A673 (cell line): ENCODE results near the gene DNAJC16. TPM values are rescaled to one million over a fixed set of nuclear protein-coding genes. Genes with fewer than 3 reads are reported as not detected.

Experiments used
- BruUV-seq: library from RNA; stranded (reverse); fragments of 400-500 nt; replicated peaks from 2 replicates; lab custom pipeline; 2021; lab: Mats Ljungman, UMichigan
- CTCF ChIA-PET: fragments of 300-600 bp; sonication (Branson Sonifier 250); formaldehyde crosslinking; loops from one replicate; lab custom pipeline; 2022; ENCODE audit warnings: antibody characterized with exemption; lab: Charles Lee
- POLR2A ChIA-PET: fragments of 300-600 bp; sonication (Branson Sonifier 250); formaldehyde crosslinking; loops from one replicate; lab custom pipeline; 2022; ENCODE audit warnings: antibody characterized with exemption; ENCODE audit not compliant: low non-redundant PET; lab: Charles Lee
- DNase-seq: peaks from one replicate; pipeline ENCODE4 v3.0.0-alpha.2; 2015; ENCODE audit warnings: low spot score
- H3K27ac ChIP-seq: fragments of 200-600 bp; sonication (generic); 2 replicates; pipeline ENCODE4 v1.5.1; 2016; ENCODE audit warnings: mixed run types, low read depth, mild to moderate bottlenecking, mixed read lengths, antibody characterized with exemption, low read length; ENCODE audit not compliant: poor library complexity, severe bottlenecking
- H3K27me3 ChIP-seq: fragments of 200-600 bp; sonication (generic); replicated peaks from 2 replicates; pipeline ENCODE4 v1.6.1; 2017; ENCODE audit warnings: mixed run types, low read depth, mild to moderate bottlenecking, mixed read lengths, antibody characterized with exemption, low read length; ENCODE audit not compliant: insufficient read depth, poor library complexity
- H3K36me3 ChIP-seq: fragments of 200-600 bp; sonication (generic); 2 replicates; pipeline ENCODE4 v1.6.1; 2016; ENCODE audit warnings: mixed run types, mild to moderate bottlenecking, mixed read lengths, antibody characterized with exemption, low read length; ENCODE audit not compliant: insufficient read depth, poor library complexity, severe bottlenecking
- H3K4me1 ChIP-seq: fragments of 200-600 bp; sonication (generic); 2 replicates; pipeline ENCODE4 v1.6.1; 2017; ENCODE audit warnings: mixed run types, mild to moderate bottlenecking, mixed read lengths, antibody characterized with exemption, low read length; ENCODE audit not compliant: insufficient read depth, poor library complexity, severe bottlenecking
- H3K4me3 ChIP-seq: fragments of 200-600 bp; sonication (generic); 2 replicates; pipeline ENCODE4 v1.5.1; 2016; ENCODE audit warnings: low read depth, mixed run types, mild to moderate bottlenecking, mixed read lengths, low read length; ENCODE audit not compliant: poor library complexity, severe bottlenecking
- H3K9me3 ChIP-seq: fragments of 200-600 bp; sonication (generic); 2 replicates; pipeline ENCODE4 v1.6.1; 2016; ENCODE audit warnings: mixed run types, low read depth, mild to moderate bottlenecking, mixed read lengths, antibody characterized with exemption, low read length; ENCODE audit not compliant: poor library complexity, severe bottlenecking
- EZH2 ChIP-seq: fragments of 200-600 bp; sonication (generic); IDR thresholded peaks from 2 replicates; pipeline ENCODE4 v1.6.1; 2017; ENCODE audit warnings: borderline replicate concordance, low read depth, mild to moderate bottlenecking, mixed read lengths, antibody characterized with exemption, low read length; ENCODE audit not compliant: poor library complexity, severe bottlenecking
- intact Hi-C: fragments of 100-400 bp; cut with micrococcal nuclease; formaldehyde crosslinking; loops from one replicate; pipeline ENCODE4 v1.10.0; 2022; ENCODE audit not compliant: unreplicated experiment
- total RNA-seq: library from RNA; stranded (reverse); gene quantifications from 2 replicates; pipeline ENCODE4 v1.2.3, GENCODE V29; 2021
- TF ChIP-seq, protein P1 (sequence below): fragments of 300-800, 200-600 bp; sonication (generic); conservative IDR thresholded peaks from 2 replicates; pipeline ENCODE4 v1.5.1; 2017; ENCODE audit warnings: low read depth, mild to moderate bottlenecking, antibody characterized with exemption, low read length, moderate library complexity, mixed read lengths

DNAJC16 gene
- total RNA-seq, 1 experiment from 2014 or later, result 17.1 TPM

- DNase-seq, result no peak
- intact Hi-C loops, result no loop called here
- CTCF ChIA-PET, result no interaction called here
- POLR2A ChIA-PET, result no interaction called here
- Histone ChIP-seq H3K27me3 (no peaks in the 10 kb centered on the region), H3K27ac (no peak overlapping the region), H3K9me3 (no peaks in the 10 kb centered on the region), H3K4me1 (no peaks in the 10 kb centered on the region), H3K36me3 (no peaks in the 10 kb centered on the region), H3K4me3 (no peak overlapping the region)
- TF ChIP-seq, protein P1, sequence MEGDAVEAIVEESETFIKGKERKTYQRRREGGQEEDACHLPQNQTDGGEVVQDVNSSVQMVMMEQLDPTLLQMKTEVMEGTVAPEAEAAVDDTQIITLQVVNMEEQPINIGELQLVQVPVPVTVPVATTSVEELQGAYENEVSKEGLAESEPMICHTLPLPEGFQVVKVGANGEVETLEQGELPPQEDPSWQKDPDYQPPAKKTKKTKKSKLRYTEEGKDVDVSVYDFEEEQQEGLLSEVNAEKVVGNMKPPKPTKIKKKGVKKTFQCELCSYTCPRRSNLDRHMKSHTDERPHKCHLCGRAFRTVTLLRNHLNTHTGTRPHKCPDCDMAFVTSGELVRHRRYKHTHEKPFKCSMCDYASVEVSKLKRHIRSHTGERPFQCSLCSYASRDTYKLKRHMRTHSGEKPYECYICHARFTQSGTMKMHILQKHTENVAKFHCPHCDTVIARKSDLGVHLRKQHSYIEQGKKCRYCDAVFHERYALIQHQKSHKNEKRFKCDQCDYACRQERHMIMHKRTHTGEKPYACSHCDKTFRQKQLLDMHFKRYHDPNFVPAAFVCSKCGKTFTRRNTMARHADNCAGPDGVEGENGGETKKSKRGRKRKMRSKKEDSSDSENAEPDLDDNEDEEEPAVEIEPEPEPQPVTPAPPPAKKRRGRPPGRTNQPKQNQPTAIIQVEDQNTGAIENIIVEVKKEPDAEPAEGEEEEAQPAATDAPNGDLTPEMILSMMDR, result no peak
- no peak for TF ChIP-seq EZH2
- no TSS peak for BruUV-seq
Measured at GRCh38 chr1:15578921-15579682, 52.5 kb downstream of the DNAJC16 start.

GRCh38 chr1:15579683-15580047, 53.0 kb downstream of the DNAJC16 start:
- Histone ChIP-seq H3K36me3 (no peaks in the 10 kb centered on the region), H3K27me3 (no peaks in the 10 kb centered on the region), H3K4me3 (no peak overlapping the region), H3K27ac (no peak overlapping the region), H3K9me3 (no peaks in the 10 kb centered on the region), H3K4me1 (no peaks in the 10 kb centered on the region)
- no TSS peak for BruUV-seq
- no peak for DNase-seq
- POLR2A ChIA-PET, result no interaction called here
- CTCF ChIA-PET, result no interaction called here
- TF ChIP-seq, protein P1, result no peak
- TF ChIP-seq EZH2, result no peak
- intact Hi-C loops, result no loop called here

- intact Hi-C loops, result no loop called here
- DNase-seq, result no peak
- H3K36me3 ChIP-seq, result no peaks in the 10 kb centered on the region
- no TSS peak for BruUV-seq
- POLR2A ChIA-PET, result no interaction called here
- H3K9me3 ChIP-seq, result no peaks in the 10 kb centered on the region
- no peak overlapping the region for H3K27ac ChIP-seq
- CTCF ChIA-PET, result no interaction called here
- no peaks in the 10 kb centered on the region for H3K27me3 ChIP-seq
- no peak overlapping the region for H3K4me3 ChIP-seq
- no peaks in the 10 kb centered on the region for H3K4me1 ChIP-seq
- TF ChIP-seq EZH2, result no peak
- TF ChIP-seq, protein P1, result no peak
Measured at GRCh38 chr1:15583016-15583706, 56.5 kb downstream of the DNAJC16 start.
